NCI-H2107 treated with DMSO at 0.1 percent for 48 hours (cell line): Measurements from ENCODE around the gene SPSB1.

Experiments used
- DNase-seq: peaks from one replicate; lab custom pipeline; 2025; ENCODE audit not compliant: unreplicated experiment; lab: John Stamatoyannopoulos, UW

The SPSB1 gene

GRCh38 chr1:9292361-9293240 is at the start of gene SPSB1:
TSS of gene SPSB1 (plus strand) at chr1:9292894. CDS start at chr1:9355892, 62,998 bp downstream.
- DNase-seq, result no peak

GRCh38 chr1:9243066-9243739 is 49.5 kb upstream of the SPSB1 start:
- no peak for DNase-seq

- no peak for DNase-seq
Measured at GRCh38 chr1:9244501-9245229, 48.0 kb upstream of the SPSB1 start.

- DNase-seq, result no peak
Measured at GRCh38 chr1:9245230-9245619, 47.5 kb upstream of the SPSB1 start.

GRCh38 chr1:9245661-9246060 is 47.0 kb upstream of the SPSB1 start:
- no peak for DNase-seq

- DNase-seq, result no peak
Measured at GRCh38 chr1:9246215-9246614, 46.5 kb upstream of the SPSB1 start.

GRCh38 chr1:9246841-9247785 is 45.6 kb upstream of the SPSB1 start:
- no peak for DNase-seq

GRCh38 chr1:9247894-9248293 is 44.8 kb upstream of the SPSB1 start:
- DNase-seq, result no peak

- DNase-seq, result no peak
Measured at GRCh38 chr1:9248341-9249262, 44.1 kb upstream of the SPSB1 start.

GRCh38 chr1:9249263-9249533 is 43.5 kb upstream of the SPSB1 start:
- DNase-seq, result no peak

GRCh38 chr1:9249534-9250410 is 42.9 kb upstream of the SPSB1 start:
- DNase-seq, result no peak

GRCh38 chr1:9250411-9251381 is 42.0 kb upstream of the SPSB1 start:
- no peak for DNase-seq

- DNase-seq, result no peak
Measured at GRCh38 chr1:9251501-9251900, 41.2 kb upstream of the SPSB1 start.

GRCh38 chr1:9253004-9253403 is 39.7 kb upstream of the SPSB1 start:
- DNase-seq, result no peak

- no peak for DNase-seq
Measured at GRCh38 chr1:9253453-9254105, 39.1 kb upstream of the SPSB1 start.

- no peak for DNase-seq
Measured at GRCh38 chr1:9256332-9256731, 36.4 kb upstream of the SPSB1 start.

GRCh38 chr1:9257851-9258250 is 34.8 kb upstream of the SPSB1 start:
- no peak for DNase-seq
